Measurements from ENCODE around the gene POLR1A. TPM values are rescaled to one million over a fixed set of nuclear protein-coding genes. Genes with fewer than 3 reads are reported as not detected.

POLR1A gene
- total RNA-seq, 1 experiment from 2014 or later: 62.7 TPM

GRCh38 chr2:86033751-86034692 is 71.7 kb downstream of the POLR1A start:
- DNase-seq: no peak
- no peak overlapping the region; a peak in 1 of 7 replicates for H3K27ac Mint-ChIP-seq
- H2BK20ac ChIP-seq (ENCODE audit: low read depth, low read length, poor library complexity, severe bottlenecking): no peak overlapping the region
- no peak overlapping the region for H2BK15ac ChIP-seq (ENCODE audit: low read depth, low read length)
- H4K20me1 ChIP-seq (ENCODE audit: control insufficient read depth, insufficient read depth, insufficient read length): no peaks in the 10 kb centered on the region
- peaks cover 42 to 92% (median 84%) of the 10 kb centered on the region in 3 experiments; a peak in 6 of 7 replicates for H3K36me3 Mint-ChIP-seq (ENCODE audit: insufficient read depth in 1 of 3, low read depth in 3 of 3)
- no peak overlapping the region for H3K27ac ChIP-seq (ENCODE audit: insufficient read length, low read depth, low read length)
- H4K91ac ChIP-seq (ENCODE audit: insufficient read length, low read depth, low read length): no peak overlapping the region
- no peaks in the 10 kb centered on the region for H3K23me2 ChIP-seq (ENCODE audit: insufficient read length, low read depth, low read length, poor library complexity, severe bottlenecking)
- no peak overlapping the region for H3K56ac ChIP-seq (ENCODE audit: insufficient read length, low read depth, low read length)
- no peak overlapping the region for H4K8ac ChIP-seq (replicated peaks; ENCODE audit: insufficient read length, low read depth, low read length)
- no peak overlapping the region for H3K4me3 Mint-ChIP-seq
- no CpG with 5 or more reads among the region's 20 CpGs for WGBS (ENCODE audit: extremely low coverage, insufficient read length, low lambda C conversion rate)
- H3T11ph ChIP-seq (ENCODE audit: low read length): no peak overlapping the region
- no peak overlapping the region for H2BK120ac ChIP-seq (ENCODE audit: low read depth, low read length, poor library complexity, severe bottlenecking)
- H3K23ac ChIP-seq (ENCODE audit: insufficient read length, low read depth, low read length): no peak overlapping the region
- no peak overlapping the region for H2BK5ac ChIP-seq (ENCODE audit: insufficient read length, low read length)
- H4K5ac ChIP-seq (ENCODE audit: insufficient read length, low read depth, low read length): no peak overlapping the region
- no peaks in the 10 kb centered on the region for H3K9me3 ChIP-seq (ENCODE audit: control insufficient read depth, low read depth, low read length)
- H3K4me1 ChIP-seq (ENCODE audit: insufficient read depth, low read length): no peaks in the 10 kb centered on the region
- no peaks in the 10 kb centered on the region for H3K27me3 Mint-ChIP-seq (ENCODE audit: low read depth)
- H3K9ac ChIP-seq (ENCODE audit: extremely low read depth, insufficient read length, low read length): no peak overlapping the region
- no peak overlapping the region for H2AFZ ChIP-seq (ENCODE audit: low read length)
- H3K4me1 Mint-ChIP-seq: peaks cover 2 to 11% of the 10 kb centered on the region in 2 experiments; a peak in 2 of 4 replicates
- no peak overlapping the region for H3K18ac ChIP-seq (ENCODE audit: insufficient read length, low read depth, low read length)
- no peaks in the 10 kb centered on the region for H3K9me3 Mint-ChIP-seq
- H3K79me2 ChIP-seq (ENCODE audit: insufficient read depth, low read length): no peaks in the 10 kb centered on the region
- no peak overlapping the region for H2AK5ac ChIP-seq (ENCODE audit: insufficient read length, low read length)
- no peak for TF ChIP-seq CTCF (conservative IDR thresholded peaks at IDR 0.05)
- no peaks in the 10 kb centered on the region for H3K27me3 ChIP-seq (ENCODE audit: insufficient read depth, low read length)
- H2BK12ac ChIP-seq (ENCODE audit: insufficient read length, low read depth, low read length): no peak overlapping the region
- no peak overlapping the region for H3K14ac ChIP-seq (ENCODE audit: insufficient read depth, low read length)
- H3K4me2 ChIP-seq (ENCODE audit: insufficient read depth, insufficient read length, low read length): no peak overlapping the region
- no peaks in the 10 kb centered on the region for H3K79me1 ChIP-seq (ENCODE audit: insufficient read depth, low read depth, low read length, poor library complexity, severe bottlenecking)
- H3K4ac ChIP-seq (ENCODE audit: low read depth, low read length): no peak overlapping the region
